NCI-H2107 (cell line): ENCODE data around the gene REV3L.
"Not testable (repeated sequence)": the region's sequence is repeated elsewhere in the genome, so short reads cannot be mapped to it uniquely, and the experiment has no call there.

ENCODE experiments used
- DNase-seq: peaks from one replicate; lab custom pipeline; 2025; lab: John Stamatoyannopoulos, UW

REV3L gene

DNA sequence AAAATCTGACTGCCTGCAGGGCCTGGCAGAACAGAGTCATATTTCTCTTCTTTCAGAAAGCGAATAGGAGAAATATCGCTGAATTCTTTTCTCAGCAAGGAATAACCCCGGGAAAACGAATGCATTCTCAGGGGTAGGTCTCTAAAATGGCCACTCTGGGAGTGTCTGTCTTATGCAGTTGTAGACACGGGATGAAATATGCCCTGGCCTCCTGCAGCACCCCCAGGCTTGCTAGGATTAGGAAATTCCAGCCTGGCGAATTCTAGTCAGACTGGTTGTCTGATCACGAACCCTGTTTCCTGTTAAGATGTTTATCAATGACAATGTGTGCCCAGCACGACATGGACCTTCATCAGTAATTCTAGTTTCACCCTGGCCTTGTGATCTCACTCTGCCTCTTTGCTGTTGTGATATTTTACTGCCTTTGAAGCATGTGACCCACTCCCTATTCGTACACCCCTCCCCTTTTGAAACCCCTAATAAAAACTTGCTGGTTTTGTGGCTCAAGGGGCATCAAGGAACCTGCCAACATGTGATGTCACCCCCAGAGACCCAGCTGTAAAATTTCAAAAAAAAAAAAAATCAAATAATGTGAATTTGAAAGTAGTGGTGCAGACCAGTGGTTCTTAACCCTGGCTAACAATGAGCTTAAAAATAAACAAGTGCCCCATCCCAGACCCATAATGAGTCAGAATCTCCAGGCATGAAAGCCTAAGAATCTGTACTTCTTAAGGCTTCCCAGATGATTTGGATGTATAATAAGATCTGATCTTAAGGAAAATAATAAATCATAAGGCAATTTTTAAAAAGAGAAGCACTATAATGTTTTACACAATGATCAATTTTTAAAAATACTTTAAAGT is 181.8 kb downstream of the REV3L start:
- DNase-seq: not testable (repeated sequence)

DNA sequence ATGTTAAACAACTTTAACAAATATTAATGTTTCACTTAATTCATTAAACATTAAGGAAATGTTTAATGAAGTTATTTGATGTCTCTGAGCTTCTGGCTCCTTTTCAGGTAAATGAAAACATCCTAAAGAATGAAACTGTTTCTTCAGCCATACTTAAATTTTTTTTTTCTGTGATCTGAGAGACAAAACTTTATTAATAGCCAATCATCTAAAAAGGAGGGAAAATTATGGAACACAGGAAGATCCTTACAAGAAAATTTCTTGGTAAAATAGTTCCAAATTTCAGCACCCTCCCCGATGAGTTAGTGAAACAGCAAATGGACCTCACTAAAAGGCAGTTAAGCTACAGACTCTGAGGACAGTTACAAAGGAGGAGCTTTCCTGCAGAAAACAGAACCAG is 185.2 kb downstream of the REV3L start:
- no peak for DNase-seq

DNA sequence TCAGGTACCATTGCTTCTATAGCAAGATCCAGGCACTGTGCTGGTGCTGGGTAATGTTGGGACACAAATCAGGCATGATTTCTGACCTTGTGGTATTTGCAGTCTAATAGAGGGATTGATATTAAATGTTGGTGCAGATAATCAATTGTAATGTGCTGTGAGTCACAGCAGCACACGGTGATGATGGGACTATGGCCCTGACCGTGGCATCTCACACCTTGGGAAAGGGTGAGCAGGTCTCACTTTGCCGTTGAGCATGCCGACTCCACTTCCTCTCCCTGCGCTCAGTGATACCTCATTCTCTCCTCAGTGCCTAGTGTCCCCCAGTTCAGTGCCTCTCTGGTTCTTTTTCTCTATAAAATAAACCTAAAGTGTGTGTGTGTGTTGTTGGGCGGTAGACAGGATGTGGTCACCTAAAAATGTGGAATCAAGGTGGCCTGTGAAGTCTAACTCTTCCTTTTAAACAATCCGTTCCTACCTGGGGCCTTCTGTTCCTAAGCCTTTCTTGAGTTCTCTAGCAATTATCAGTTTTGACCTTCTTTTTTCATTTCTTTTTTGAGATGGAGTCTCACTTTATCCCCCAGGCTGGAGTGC is 188.5 kb downstream of the REV3L start:
- DNase-seq: no peak

DNA sequence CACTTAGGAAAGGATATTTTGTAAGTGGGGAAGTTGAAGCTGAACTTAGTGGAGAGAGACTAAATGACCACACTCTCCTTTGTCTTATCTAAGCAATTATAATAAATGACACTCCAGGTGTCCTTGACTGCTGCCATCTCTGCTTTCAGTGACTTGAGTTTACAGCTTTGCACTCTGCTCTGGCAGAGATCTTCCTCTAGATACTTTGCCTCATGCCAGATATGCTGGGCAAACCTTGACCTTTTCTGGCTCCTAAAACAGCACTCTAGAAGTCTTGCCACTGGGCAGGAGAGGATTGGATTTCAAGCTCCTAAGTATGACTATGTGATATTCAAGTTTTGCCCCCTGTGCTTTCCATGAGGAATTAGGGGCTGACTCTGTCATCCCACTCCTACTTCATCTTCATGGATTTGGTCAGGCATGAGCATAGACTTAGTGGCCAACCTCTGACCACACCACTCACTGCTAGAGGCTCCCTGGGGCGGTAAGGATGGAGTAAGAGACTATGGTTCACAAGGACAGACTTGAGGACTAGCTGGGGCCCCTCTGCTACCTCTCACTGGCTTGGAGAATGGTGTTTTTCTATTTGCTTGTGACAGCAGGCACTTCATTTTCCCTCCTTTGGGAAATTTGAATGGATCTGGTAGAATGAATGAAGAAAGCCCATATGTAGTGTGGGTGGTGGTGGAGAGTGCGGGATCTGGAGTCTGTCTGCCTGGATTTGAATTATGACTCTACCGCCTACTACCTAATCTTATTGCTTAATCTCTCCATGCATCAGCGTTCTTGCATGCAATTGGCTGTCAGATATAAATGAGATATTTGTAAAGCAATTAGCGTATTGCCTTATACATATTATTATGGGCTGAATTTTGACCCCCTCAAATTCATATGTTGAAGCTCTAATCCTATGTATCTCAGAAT is 191.4 kb downstream of the REV3L start:
- DNase-seq: no peak

DNA sequence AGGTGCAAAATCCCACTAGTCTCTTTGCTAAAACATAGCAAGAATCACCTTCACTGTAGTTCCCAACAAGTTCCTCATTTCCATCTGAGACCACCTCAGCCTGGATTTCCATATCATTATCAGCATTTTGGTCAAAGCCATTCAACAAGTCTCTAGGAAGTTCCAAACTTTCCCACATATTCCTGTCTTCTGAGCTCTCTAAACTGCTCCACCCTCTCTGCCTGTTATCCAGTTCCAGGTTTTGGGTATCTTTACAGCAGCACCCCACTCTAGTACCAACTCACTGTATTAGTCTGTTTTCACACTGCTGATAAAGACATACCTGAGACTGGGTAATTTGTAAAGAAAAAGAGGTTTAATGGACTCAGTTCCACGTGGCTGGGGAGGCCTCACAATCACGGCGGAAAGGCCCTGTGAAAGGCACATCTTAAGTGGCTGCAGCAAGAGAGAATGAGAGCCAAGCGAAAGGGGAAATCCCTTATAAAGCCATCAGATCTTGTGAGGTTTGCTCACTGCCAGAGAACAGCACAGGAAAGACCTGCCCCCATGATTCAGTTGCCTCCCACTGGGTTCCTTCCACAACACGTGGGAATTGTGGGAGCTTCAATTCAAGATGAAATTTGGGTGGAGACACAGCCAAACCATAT is 192.2 kb downstream of the REV3L start:
- not testable (repeated sequence) for DNase-seq

DNA sequence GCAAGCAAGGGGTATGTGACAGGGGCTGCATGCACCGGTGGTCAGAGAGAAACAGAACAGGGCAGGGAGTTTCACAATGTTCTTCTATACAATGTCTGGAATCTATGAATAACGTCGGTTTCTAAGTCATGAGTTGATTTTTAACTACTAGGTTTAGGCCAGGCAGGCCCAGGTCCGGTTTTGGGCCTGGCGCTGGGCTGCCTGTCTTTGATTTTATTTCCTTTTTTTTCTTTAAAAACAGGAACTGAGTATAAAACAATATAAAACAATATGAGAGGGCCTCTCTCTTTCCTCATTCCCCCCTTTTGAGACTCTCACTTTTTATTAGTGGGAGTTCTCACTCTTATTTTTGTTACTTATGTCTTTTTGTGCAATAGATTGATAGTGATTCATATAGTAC is 198.7 kb downstream of the REV3L start:
- not testable (repeated sequence) for DNase-seq

DNA sequence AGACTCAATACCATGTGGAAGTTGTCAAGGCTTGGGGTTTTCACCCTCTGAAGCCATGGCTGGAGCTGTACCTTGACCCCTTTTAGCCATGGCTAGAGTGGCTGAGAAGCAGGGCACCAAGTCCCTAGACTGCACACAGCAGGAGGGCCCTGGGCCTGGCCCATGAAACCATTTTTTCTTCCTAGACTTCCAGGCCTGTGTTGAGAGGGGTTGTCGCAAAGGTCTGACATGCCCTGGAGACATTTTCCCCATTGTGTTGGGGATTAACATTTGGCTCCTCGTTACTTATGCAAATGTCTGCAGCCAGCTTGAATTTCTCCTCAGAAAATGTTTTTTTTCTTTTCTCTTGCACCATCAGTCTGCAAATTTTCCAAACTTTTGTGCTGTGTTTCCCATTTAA is 199.3 kb downstream of the REV3L start:
- no peak for DNase-seq

DNA sequence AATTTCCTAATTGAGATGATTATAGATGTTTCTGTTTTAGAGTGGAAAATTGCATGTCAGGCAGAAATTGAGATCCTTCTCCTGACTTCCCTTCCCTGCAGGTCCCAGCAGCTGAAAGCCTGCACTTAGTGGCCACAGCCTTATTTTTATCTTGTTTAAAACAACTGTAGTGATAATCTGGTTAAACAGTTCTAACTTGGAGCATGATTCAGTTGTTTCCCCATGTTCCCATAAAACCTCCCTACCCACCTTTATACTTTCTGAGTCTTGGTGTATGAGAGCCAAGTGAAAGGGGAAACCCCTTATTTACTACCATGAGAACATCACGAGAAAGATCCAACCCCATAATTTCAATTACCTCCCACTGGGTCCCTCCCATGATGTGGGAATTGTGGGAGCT is 200.5 kb downstream of the REV3L start:
- no peak for DNase-seq

DNA sequence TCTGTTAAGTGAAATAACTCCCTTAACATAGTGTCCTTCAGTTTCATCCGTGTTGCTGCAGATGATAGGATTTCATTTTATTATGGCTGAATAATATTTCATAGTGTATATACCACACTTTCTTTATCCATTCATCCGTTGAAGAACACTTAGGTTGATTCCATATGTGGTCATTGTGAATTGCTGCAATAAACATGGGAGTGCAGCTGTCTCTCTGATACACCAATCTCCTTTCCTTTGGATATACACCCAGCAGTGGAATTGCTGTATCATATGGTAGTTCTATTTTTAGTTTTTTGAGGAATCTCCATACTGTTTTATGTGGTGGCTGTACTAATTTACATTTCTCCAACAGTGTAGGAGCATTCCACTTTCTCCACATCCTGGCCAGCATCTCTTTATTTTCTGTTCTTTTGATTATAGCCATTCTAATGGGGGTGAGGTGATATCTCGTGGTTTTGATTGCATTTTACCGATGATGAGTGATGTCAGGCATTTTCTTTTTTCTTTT is 202.5 kb downstream of the REV3L start:
- no peak for DNase-seq

DNA sequence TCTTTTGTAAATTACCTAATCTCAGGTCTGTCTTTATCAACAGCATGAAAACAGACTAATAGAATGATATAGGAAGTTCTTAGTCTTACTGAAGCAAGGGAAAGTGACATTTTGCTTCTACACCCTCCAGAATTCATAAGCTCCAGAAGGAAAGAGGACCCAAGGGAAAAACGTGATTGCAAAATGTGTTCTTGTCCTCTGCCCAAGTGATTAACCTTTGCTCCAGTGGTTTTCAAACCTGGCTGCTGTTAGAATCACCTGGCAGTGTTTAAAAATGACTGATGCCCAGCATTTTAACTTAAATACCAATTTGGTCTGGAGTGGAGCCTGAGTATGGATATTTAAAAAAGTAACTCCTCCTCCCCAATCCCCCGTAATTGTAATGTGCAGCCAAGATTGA is 204.3 kb downstream of the REV3L start:
- no peak for DNase-seq

DNA sequence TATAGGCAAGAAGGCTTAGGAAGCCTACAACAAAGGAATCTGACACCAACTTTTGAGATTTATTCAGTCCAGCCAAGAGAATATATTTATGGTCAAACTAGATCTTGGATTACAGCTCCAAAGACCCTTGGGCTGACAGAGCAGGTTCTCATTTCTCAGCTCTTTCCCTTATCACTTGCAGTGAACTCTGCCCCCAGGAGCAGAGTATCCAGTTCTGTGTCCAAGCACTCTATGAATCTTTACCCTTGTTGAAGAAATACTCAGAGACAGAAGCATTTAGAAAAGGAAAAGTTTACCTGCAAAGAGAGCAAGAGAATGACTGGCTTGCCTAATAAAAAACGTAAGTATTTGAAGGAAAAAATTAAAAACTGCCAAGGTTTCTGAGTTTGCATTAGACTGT is 205.2 kb downstream of the REV3L start:
- DNase-seq: no peak

DNA sequence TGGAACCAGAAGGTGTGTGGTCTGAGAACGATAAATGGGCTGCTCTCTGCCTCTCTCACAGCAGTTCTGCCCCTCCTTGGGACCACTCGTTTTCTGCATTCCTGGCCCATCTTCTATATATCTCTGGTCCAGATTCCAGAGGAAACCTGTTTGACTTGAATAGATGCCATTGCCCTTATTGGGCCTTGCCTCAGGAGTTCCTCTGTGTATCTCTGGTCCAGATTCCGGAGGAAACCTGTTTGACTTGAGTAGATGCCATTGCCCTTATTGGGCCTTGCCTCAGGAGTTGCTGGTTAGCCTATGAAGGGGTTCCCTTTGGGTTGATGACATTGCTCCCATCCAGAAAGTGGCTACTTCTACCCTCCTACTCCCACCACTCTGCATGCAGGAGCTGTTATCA is 206.3 kb downstream of the REV3L start:
- no peak for DNase-seq

DNA sequence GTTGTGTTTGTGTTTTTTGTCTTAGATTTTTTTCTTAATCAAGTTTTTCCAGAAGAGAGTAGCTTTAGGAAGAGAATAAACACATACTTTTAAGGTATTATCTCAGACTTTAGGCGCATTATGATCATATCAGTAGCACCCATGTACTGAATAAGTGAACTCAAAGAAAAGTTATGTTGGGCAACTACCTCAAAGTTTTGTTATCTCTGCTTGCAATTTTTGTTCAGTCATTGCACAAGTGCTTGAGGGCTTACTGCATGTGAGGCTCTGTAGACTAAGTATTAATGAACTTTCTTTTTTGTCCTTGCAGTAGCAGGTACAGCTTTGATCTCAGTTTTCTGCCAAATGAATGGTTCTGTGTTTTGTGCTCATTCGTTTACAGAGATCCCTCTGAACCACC is 206.7 kb downstream of the REV3L start:
- DNase-seq: no peak

DNA sequence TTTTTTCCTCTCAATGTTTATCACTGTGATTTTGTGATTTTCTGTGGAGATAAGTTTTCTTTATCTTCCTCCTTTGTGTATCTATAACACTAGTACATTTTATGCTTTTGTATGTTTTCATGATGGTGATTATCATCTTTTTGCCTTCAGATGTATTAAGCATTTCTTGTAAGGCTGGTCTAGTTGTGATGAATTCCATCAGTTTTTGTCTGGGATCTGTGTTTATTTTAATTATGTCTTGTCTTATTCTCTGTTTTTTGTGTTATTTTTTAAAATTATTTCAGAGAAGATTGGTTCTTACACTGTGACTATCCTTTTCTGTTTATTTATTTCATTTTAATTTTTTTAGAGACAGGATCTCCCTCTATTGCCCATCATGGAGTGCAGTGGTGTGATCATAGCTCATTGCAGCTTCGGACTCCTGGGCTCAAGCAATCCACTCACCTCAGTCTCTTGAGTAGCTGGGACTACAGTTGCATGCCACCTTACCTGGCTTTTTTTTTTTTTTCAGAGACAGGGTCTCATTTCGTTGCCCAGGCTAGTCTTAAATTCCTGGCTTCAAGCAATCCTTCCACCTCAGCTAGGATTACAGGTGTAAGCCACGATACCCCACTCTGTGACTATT is 208.3 kb downstream of the REV3L start:
- DNase-seq: no peak

DNA sequence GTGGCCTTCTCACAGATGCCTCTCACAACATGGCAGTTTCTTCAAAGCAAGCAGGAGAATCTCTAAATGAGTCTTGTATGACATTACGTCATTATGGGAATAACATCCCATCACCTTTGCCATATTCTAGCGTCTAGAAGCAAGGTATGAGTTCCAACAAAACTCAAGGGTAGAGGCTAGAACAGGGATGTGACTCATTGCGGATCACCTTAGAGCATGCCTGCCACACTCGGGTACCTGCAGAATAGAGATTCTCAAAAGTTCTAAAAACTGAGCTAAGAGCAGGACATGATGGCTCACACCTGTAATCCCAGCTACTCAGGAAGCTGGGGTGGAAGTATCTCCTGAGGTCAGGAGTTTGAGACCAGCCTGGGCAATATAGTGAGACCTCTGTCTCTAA is 212.9 kb downstream of the REV3L start:
- no peak for DNase-seq

DNA sequence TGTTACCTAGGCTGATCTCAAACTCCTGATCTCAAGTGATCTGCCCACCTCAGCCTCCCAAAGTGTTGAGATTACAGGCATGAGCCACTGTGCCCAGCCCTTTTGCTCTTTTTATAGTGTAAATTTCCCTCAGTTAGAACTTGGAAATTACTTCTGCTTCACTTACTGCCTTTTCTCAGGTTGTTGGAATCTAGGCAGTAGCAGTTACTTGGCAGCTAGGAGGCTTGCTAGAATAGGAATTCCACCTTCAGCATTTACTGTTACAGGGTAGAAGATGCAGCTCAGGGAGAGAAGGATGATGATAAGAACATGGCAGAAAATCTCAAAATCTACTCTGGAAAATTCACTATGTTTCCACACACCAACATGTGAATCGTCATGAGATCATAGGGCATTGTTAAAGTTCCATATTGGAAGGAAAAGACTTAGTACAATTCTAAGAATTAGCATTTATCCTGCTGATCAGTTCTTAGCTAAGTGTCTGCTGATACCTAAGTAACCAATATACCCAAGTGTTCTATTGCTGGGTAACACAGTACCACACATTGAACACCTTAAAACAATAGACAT is 213.5 kb downstream of the REV3L start:
- DNase-seq: no peak

DNA sequence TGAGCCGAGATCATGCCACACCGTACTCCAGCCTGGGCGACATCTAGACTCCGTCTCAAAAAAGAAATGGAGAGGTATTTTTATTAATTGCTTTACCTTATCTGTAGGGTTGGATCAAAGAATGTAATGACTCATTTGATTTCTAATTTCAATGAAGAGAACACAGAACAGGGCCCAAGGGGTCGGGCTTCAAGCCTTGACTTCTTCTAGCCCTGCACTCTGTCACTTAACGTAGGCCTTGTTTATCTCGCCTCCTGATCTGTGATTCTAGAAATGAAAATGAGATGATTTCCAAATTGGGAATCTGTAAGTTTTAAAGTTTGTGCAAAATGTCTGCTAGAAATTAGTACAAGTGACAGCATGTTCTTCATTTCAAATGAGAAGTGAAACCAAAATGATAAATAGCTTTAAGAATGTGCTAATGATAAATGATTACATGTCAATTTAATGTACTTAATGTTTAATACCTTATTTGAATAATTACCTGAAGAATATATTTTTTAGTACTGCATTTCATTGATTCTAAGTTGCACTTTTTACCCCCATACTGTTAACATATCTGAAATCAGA is 215.2 kb downstream of the REV3L start:
- no peak for DNase-seq

DNA sequence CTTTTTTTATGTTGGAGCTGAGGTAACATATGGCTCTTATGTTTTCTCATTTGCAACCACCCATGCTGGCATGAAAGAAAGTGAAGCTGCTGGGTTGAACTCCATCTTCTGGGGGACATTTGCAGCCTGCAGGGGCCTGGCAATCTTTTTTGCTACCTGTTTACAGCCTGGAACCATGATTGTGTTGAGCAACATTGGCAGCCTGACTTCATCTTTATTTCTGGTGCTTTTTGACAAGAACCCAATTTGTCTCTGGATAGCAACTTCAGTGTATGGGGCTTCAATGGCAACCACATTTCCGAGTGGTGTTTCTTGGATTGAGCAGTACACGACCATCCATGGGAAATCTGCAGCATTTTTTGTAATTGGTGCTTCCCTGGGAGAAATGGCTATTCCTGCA is 216.7 kb downstream of the REV3L start:
- DNase-seq: no peak

DNA sequence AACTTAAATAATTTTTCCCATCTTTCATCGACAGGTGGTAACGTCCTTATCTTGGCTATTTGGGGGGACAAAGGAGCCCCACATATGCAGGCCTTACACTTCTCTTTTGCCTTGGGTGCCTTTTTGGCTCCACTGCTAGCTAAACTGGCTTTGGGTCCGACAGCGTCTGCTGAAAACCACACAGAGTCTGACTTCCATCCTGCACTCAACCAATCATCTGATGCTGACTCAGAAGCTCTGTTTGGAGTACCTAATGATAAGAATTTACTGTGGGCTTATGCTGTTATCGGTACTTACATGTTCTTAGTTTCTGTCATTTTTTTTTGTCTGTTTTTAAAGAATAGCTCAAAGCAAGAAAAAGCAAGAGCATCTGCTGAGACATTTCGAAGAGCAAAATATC is 217.2 kb downstream of the REV3L start:
- DNase-seq: no peak

DNA sequence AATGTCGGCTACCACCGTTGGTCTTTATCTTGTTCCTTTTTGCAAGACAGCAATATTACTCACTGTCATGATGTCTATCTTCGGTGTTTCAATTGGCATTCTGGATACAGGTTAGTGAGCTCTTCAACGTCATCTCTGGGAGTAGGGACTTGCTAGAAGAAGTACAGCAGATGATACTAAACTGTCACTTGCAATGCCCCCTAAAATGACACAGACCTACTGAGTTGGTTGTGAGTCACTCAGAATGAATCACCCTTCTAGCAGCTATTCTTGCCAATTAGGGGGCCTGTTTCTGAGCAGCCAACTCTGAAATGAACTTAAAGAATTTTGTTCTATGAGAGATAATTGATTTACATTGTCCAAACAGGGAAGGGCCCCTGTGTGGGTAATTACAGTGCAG is 219.2 kb downstream of the REV3L start:
- DNase-seq: no peak
